ENCODE data around the gene ADISSP.

The ADISSP gene

GRCh38 chr20:3720068-3720467 lies 47.5 kb downstream of the ADISSP start:
- DNase-seq (ENCODE audit: low read depth), result no peak
- TF ChIP-seq CTCF (IDR thresholded peaks at IDR 0.05; ENCODE audit: control insufficient read depth, insufficient read depth, low read depth, low read length, missing control alignments), result no peak
- H3K4me3 ChIP-seq (ENCODE audit: control insufficient read depth, low read depth, low read length), result no peak overlapping the region

DNA sequence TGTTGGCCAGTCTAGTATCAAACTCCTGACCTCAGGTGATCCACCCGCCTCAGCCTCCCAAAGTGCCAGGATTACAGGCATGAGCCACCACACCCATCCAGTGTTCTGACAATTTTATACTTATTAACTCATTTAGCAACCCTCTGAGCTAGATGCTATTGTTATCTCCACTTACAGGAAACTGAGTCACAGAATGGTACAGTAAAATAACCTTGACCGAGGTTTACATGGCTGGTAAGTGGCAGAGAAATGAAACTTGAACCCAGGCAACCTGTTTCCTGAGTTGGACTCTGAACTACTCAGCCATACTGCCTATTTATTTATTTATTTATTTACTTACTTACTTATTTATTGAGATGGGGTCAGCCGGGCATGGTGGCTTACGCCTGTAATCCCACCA lies 48.5 kb downstream of the ADISSP start:
- no peak for TF ChIP-seq CTCF (IDR thresholded peaks at IDR 0.05; ENCODE audit: control insufficient read depth, insufficient read depth, low read depth, low read length, missing control alignments)
- DNase-seq (ENCODE audit: low read depth), result no peak

DNA sequence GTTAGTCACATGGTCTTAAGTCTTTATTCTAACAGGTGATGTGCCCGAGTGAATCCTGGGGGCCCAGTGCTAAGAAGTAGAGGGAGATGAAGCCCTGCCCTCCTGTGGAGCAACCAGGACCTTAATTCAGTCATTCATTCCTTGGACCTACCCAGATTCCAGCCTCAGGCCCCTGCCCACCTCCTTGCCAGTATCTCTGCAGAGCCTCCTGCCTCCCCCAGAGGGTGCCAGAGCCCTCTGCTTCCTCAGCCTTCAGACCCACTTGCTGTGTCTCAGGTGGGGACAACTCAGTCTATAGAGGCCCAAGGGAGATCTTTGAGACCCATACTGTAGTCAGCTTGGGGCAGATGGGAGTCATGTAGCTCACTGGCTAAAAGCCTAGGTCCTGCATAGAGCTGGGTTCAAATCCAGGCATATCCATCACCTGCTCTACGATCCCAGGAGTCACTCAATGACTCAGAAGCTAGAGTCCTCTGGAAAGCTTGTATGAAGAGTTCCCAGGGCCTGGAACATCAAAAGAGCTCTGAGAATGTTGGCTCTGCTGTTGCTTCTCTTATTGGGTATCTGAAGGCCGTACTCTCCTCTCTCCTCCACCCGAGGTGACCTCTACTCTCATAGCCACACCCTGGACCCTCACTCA lies 51.2 kb downstream of the ADISSP start:
- TF ChIP-seq CTCF (IDR thresholded peaks at IDR 0.05; ENCODE audit: control insufficient read depth, insufficient read depth, low read depth, low read length, missing control alignments), result peak; percentile 86

More for the DNA sequence above, 48.5 kb downstream of the ADISSP start:
- H3K4me3 ChIP-seq (ENCODE audit: control insufficient read depth, low read depth, low read length), result no peak overlapping the region

DNA sequence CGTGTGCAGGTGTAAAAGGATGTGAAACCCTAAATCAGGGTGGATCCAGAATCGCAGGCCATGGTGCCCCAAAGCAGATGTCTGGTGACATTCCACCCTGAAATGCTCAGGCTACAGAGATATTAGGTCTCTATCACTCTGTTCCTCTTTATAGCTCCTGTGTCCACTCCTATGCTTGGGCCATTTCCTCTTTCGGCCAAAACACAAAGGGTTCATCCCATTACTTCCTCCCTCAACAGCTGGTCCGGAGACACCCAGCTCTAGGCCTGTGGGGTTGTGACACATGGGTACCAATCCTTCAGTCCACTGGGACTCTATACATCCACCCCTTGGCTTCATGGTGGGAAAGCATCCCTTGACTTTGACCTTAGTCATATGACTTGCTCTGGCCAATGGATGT lies 53.5 kb downstream of the ADISSP start:
- H3K4me3 ChIP-seq (ENCODE audit: control insufficient read depth, low read depth, low read length), result no peak overlapping the region
- TF ChIP-seq CTCF (IDR thresholded peaks at IDR 0.05; ENCODE audit: control insufficient read depth, insufficient read depth, low read depth, low read length, missing control alignments), result no peak
- no peak for DNase-seq (ENCODE audit: low read depth)

More for the DNA sequence above, 51.2 kb downstream of the ADISSP start:
- H3K4me3 ChIP-seq (ENCODE audit: control insufficient read depth, low read depth, low read length), result no peak overlapping the region
- no peak for DNase-seq (ENCODE audit: low read depth)

- no peak within 1 kb of the TSS for H3K4me3 ChIP-seq (ENCODE audit: control insufficient read depth, low read depth, low read length)
- TF ChIP-seq CTCF (IDR thresholded peaks at IDR 0.05; ENCODE audit: control insufficient read depth, insufficient read depth, low read depth, low read length, missing control alignments), result no peak
- no peak for DNase-seq (ENCODE audit: low read depth)
These were observed 55.2 kb downstream of the ADISSP start, which contains the start of gene SIGLEC1 for GRCh38 chr20:3712279-3712873. Gene SIGLEC1, minus strand, starts transcription at chr20:3712600. Its CDS starts 5,472 bp downstream, at chr20:3707128.

GRCh38 chr20:3711484-3711941 lies 56.0 kb downstream of the ADISSP start:
- TF ChIP-seq CTCF (IDR thresholded peaks at IDR 0.05; ENCODE audit: control insufficient read depth, insufficient read depth, low read depth, low read length, missing control alignments), result peak; percentile 4
- H3K4me3 ChIP-seq (ENCODE audit: control insufficient read depth, low read depth, low read length), result no peak overlapping the region
- no peak for DNase-seq (ENCODE audit: low read depth)
